ENCODE data around the gene HBS1L.

GRCh38 chr6:135012764-135013163 is 41.9 kb downstream of the HBS1L start:
- TF ChIP-seq POLR2A (IDR thresholded peaks at IDR 0.05; ENCODE audit: low read length), result no peak
- TF ChIP-seq GATA1 (IDR thresholded peaks at IDR 0.05; ENCODE audit: low read depth, low read length), result no peak
